Body of pancreas (tissue), 4 donors: ENCODE measurements around the gene FGF1. TPM values are rescaled to one million over a fixed set of nuclear protein-coding genes. Genes with fewer than 3 reads are reported as not detected.

Experiments used
- ATAC-seq: fragments of 150-250 bp; one replicate; pipeline ENCODE4 v1.9.1; 2016
- DNase-seq, 4 donors: peaks; one replicate each; pipeline ENCODE4 v3.0.0-alpha.2; 2019
- H3K27ac ChIP-seq, 4 donors: fragments of 200-600 bp; sonication (generic); 1 replicate in 3 of 4; 2 replicates in 1 of 4; pipeline versions ENCODE4 v1.5.1 to v1.6.1; 2016 to 2019; ENCODE audit warnings: mild to moderate bottlenecking in 1 of 4, mixed read lengths in 1 of 4, moderate library complexity in 1 of 4
- H3K27me3 ChIP-seq, 2 donors: fragments of 200-600 bp; sonication (generic); one replicate each; pipeline ENCODE4 v1.6.0; 2016; ENCODE audit warnings: mild to moderate bottlenecking in 1 of 2
- H3K36me3 ChIP-seq, 2 donors: fragments of 200-600 bp; sonication (generic); replicated peaks in 1 of 2; 2 replicates each; pipeline ENCODE4 v1.5.1; 2016; ENCODE audit warnings: low read depth in 2 of 2; ENCODE audit not compliant: insufficient read depth in 1 of 2
- H3K4me1 ChIP-seq: fragments of 200-600 bp; sonication (generic); one replicate; pipeline ENCODE4 v1.6.0; 2016
- H3K4me3 ChIP-seq, 2 donors: fragments of 200-600 bp; sonication (generic); 1 replicate in 1 of 2; 2 replicates in 1 of 2; pipeline ENCODE4 v1.5.1; 2016 to 2019
- H3K9me3 ChIP-seq, 3 donors: fragments of 200-600 bp; sonication (generic); 1 replicate in 2 of 3; 2 replicates in 1 of 3; pipeline ENCODE4 v1.5.1; 2016
- CTCF ChIP-seq, 7 experiments: fragments of 450-650 bp in 4 of 7; fragments of 200-600 bp in 3 of 7; sonication (generic) in 3 of 7; IDR thresholded peaks; one replicate each; pipeline ENCODE4 v1.5.1; 2016 to 2019; ENCODE audit warnings: antibody characterized with exemption in 7 of 7
- POLR2A ChIP-seq, 3 donors: fragments of 450-650 bp; IDR thresholded peaks; one replicate each; pipeline ENCODE4 v1.6.1; 2016; ENCODE audit warnings: antibody characterized with exemption in 3 of 3, mild to moderate bottlenecking in 2 of 3
- WGBS, 2 donors: methylation state at CpG; one replicate each; pipeline ENCODE4 v1.1.5; 2017; 5-methylcytosine and 5-hydroxymethylcytosine counted together
- intact Hi-C: fragments of 100-400 bp; cut with DNase I; formaldehyde crosslinking; loops from one replicate; pipeline ENCODE4 v1.15.1; 2023
- total RNA-seq, 2 donors: library from RNA; depleted of rRNA; stranded (reverse); fragments of >200 nt; gene quantifications; one replicate each; pipeline ENCODE4 v1.1.0, GENCODE V29; 2016

The FGF1 gene
- under 1 TPM in 1 of 2 donors, not detected in 1; 0.78 TPM for total RNA-seq

- TF ChIP-seq CTCF (IDR thresholded peaks at IDR 0.05), result no peak
- no peak for TF ChIP-seq POLR2A (IDR thresholded peaks at IDR 0.05)
- Histone ChIP-seq H3K4me3 (no peak within 1 kb of the TSS), H3K4me1 (peaks cover 11% of the 10 kb centered on the region), H3K36me3 (no peaks in the 10 kb centered on the region), H3K27me3 (no peaks in the 10 kb centered on the region), H3K9me3 (no peaks in the 10 kb centered on the region), H3K27ac (no peak within 1 kb of the TSS)
- intact Hi-C loops, result no loop called here
- ATAC-seq (no peak), DNase-seq (peak in 1 of 4 donors; percentile 27)
- 52 to 64% methylated on average over 3 to 12 of the region's 12 CpGs for WGBS, 2 donors
Observed at GRCh38 chr5:142685418-142686209, at the start of gene FGF1. Gene FGF1, minus strand, starts transcription at chr5:142686090. Its CDS starts 71,963 bp downstream, at chr5:142614127.

GRCh38 chr5:142727735-142728047, 41.8 kb upstream of the FGF1 start:
- no peak for ATAC-seq
- no peaks in the 10 kb centered on the region for H3K9me3 ChIP-seq
- H3K4me3 ChIP-seq, result no peak overlapping the region
- intact Hi-C loops, result no loop called here
- WGBS, 2 donors, result 67 to 74% methylated on average over 2 of the region's 2 CpGs
- no peak for DNase-seq
- H3K4me1 ChIP-seq, result no peaks in the 10 kb centered on the region
- no peak overlapping the region for H3K27ac ChIP-seq
- H3K27me3 ChIP-seq, result no peaks in the 10 kb centered on the region
- TF ChIP-seq CTCF (IDR thresholded peaks at IDR 0.05) (no peak), POLR2A (IDR thresholded peaks at IDR 0.05) (no peak)
- no peaks in the 10 kb centered on the region for H3K36me3 ChIP-seq

DNA sequence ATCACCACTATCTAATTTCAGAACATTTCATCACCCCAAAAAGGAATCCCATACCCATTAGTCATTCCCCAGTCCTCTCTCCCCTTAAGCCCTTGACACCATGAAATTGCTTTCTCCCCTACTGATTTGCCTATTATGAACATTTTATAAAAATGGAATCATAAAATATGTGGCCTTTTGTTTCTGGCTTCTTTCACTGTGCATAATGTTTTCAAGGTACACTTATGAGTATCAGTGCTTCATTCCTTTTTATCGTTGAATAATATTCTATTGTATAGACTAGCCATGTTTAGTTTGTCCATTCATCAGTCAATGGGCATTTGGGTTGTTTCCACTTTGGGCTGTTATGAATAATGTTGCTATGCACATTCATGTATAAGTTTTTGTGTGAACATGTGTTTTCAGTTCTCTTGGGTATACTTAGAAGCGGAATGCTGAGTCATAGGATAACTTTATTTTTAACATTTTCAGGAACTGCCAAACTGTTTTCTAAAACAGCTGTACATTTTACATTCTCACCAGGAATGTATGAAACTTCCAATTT, 40.4 kb upstream of the FGF1 start:
- Histone ChIP-seq H3K27ac (no peak overlapping the region), H3K4me3 (no peak overlapping the region), H3K4me1 (peaks cover 2% of the 10 kb centered on the region), H3K27me3 (no peaks in the 10 kb centered on the region), H3K9me3 (no peaks in the 10 kb centered on the region), H3K36me3 (no peaks in the 10 kb centered on the region)
- DNase-seq (no peak), ATAC-seq (no peak)
- intact Hi-C loops, result no loop called here
- WGBS, 2 donors, result 73 to 78% methylated on average over 2 of the region's 2 CpGs
- TF ChIP-seq POLR2A (IDR thresholded peaks at IDR 0.05) (no peak), CTCF (IDR thresholded peaks at IDR 0.05) (no peak)

GRCh38 chr5:142725231-142726187, 39.6 kb upstream of the FGF1 start:
- DNase-seq (no peak), ATAC-seq (no peak)
- no peak overlapping the region for H3K27ac ChIP-seq
- no peak overlapping the region for H3K4me3 ChIP-seq
- intact Hi-C loops, result no loop called here
- H3K4me1 ChIP-seq, result peaks cover 10% of the 10 kb centered on the region
- no peaks in the 10 kb centered on the region for H3K9me3 ChIP-seq
- no peaks in the 10 kb centered on the region for H3K27me3 ChIP-seq
- WGBS, 2 donors, result 56 to 74% methylated on average over 4 of the region's 4 CpGs
- no peaks in the 10 kb centered on the region for H3K36me3 ChIP-seq
- no peak for TF ChIP-seq CTCF (IDR thresholded peaks at IDR 0.05)
- TF ChIP-seq POLR2A (IDR thresholded peaks at IDR 0.05), result no peak
